Activated CD4-positive, alpha-beta T cell treated with anti-CD3 and anti-CD28 coated beads, Interleukin-2, Interleukin-4, amounts not matched to agents 100 ng/mL and 50 ng/mL, durations not matched to agents 16 hours and 8 hours (primary cell): Measurements from ENCODE around the gene VWA5B2.

ENCODE experiments used
- DNase-seq: peaks from one replicate; pipeline ENCODE4 v3.0.0-alpha.2; 2020; ENCODE audit warnings: low spot score

Gene VWA5B2

GRCh38 chr3:184275961-184276910, 46.9 kb downstream of the VWA5B2 start, which contains the start of gene ECE2:
TSS of gene ECE2 (plus strand) at chr3:184276022. CDS start at chr3:184276154, 132 bp downstream.
- DNase-seq, result no peak

GRCh38 chr3:184277366-184277765, 48.0 kb downstream of the VWA5B2 start:
- DNase-seq, result no peak

GRCh38 chr3:184282941-184283340, 53.6 kb downstream of the VWA5B2 start:
- DNase-seq, result no peak

- no peak for DNase-seq
Measured at GRCh38 chr3:184283681-184284080, 54.3 kb downstream of the VWA5B2 start.

GRCh38 chr3:184284696-184285095, 55.3 kb downstream of the VWA5B2 start:
- DNase-seq, result peak; percentile 36

- peak; percentile 72 for DNase-seq
Measured at GRCh38 chr3:184289426-184289938, 60.1 kb downstream of the VWA5B2 start.

GRCh38 chr3:184290331-184290730, 60.9 kb downstream of the VWA5B2 start:
- DNase-seq, result no peak

GRCh38 chr3:184291044-184291737, 61.8 kb downstream of the VWA5B2 start:
- no peak for DNase-seq
